ENCODE measurements around the gene MYH10. TPM values are rescaled to one million over a fixed set of nuclear protein-coding genes. Genes with fewer than 3 reads are reported as not detected.
"Not testable (repeated sequence)": the region's sequence is repeated elsewhere in the genome, so short reads cannot be mapped to it uniquely, and the experiment has no call there.

The MYH10 gene
- 70.8 and 77.2 TPM in 2 replicates for polyA plus RNA-seq (2014; cell fraction: cytosol; rRNA removed)
- polyA plus RNA-seq (2014; cell fraction: nucleus; rRNA removed), result 64.8 and 90.6 TPM in 2 replicates

DNA sequence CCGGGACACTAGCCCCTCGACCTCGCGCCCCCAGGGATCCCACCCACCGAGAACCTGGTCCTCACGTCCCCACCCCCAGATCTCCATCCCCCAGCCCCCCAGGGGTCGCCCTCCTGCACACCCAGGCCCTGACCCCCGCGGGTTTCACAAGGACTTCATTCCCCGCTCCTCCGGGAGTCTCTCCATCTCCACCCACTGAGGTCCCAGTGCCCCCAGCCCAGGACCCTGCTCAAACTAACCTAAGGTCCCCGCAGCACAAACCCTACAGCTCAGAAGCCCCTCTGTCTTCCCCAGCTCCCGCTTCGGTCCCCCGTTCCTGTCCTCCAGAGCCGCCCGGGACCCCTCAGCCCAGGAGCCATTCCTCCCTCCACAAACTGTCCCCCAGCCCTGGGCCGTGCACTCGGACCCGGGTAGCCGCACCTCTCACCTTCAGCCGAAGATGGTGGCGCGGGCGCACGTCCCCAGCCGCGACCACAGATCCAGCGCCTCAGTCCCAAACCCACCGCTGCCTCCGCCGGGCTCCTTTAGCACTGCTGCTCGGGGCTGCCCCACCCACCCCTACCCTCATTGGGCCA lies at the start of gene MYH10:
Gene MYH10, minus strand, starts transcription at position 499 of the 575 bp plus-strand sequence. CDS start 7,479 bp downstream, outside the sequence.
- no peak for DNase-seq (ENCODE audit: low spot score)

DNA sequence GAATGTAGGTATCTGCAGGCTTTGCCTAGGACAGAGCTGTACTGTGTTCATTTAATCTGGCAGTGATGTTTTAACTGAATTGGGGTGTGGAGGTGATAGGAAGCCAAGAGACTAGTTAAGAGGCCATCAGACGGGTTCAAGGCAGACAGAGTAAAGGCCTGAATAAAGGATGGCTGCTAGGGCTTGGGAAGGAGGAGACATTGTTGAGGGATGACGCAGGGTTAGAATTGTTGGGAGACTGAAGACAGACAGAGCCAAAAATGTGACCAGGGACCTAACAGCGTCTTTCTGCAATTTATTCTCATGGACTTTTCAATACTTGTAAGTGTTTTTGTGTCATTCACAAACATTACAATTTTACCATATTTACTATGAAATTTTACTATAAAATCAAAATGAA lies 48.6 kb upstream of the MYH10 start:
- no peak for DNase-seq (ENCODE audit: low spot score)

DNA sequence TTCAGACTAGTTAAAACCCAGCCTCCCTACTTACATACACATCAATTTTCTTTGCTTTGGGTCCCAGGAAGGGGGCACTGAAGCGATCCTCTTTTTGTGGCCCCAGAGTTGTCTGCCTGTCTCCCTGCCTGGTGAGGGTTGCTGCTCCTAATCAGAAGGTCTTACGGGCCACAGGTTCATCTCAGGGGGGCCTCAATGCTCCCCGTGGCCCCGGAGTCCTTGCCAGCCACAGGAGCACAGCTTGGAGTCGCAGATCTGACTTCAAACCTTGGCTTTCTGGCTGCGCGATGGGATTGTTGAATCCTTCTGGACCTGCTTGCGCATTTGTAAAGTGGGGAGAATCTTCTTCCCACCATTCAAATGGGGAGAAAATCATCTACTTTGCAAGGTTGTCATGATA lies 44.8 kb upstream of the MYH10 start:
- DNase-seq (ENCODE audit: low spot score), result no peak

DNA sequence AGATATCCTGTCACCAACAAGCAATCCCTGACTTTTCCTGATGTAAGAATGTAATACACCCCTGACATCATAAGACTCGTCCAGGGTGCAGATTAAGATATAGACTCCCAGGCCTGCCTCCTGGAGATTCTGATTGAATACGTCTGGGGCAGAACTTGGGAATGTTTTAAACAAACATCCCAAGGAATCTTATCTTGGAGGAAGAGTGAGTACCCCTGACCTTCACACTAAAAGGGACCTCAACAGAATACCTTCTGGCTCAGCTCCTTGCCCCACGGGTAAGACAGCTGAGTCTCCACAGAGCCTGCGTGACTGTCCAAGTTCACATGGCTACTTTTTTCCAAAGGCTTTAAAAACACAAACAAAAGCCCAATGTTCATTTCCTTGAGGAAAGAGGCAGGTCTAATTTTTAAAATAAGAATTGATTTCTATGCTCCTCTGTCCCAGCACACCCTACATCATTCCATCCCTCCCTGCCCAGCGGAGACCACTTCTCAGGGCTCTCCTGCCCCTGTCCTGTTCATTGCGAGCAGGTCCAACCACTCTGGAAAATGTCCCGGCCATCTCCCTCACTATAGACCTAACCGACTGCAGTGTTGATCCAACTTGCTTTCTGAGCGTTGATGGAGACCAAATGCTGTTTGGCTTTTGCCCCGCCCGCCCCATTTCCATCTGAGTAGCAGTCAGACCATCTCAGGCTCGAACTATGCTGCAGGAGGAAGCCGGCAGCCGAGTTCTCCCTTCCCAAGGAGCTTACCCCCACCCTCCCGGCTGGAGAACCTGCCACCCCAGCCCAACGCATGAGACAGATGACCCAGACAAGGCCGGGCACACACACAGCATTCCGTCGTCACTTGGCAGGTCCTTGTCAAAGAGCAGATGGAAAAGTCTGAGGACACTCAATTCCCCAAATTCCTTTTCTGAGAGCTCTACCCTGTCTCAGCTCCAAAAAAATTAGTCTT lies 44.1 kb upstream of the MYH10 start:
- DNase-seq (ENCODE audit: low spot score), result no peak

DNA sequence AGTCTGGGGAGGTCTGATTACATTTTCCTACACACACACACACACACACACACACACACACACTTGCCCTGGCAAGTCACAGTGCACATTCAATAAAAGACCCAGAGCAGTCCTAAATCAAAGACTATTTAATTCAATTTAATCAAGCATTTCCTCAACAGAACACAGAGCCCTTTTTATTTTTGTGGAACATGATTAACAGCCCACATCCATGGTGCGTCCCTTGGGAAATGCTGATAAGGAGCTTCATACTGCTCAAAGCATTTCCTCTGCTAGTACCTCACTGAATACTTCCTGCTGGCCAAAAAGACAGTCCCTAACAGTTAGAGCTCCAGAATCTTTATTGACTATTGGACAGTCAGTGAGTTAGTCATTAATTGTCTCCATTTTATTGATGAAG lies 43.1 kb upstream of the MYH10 start:
- DNase-seq (ENCODE audit: low spot score), result peak; percentile 93

DNA sequence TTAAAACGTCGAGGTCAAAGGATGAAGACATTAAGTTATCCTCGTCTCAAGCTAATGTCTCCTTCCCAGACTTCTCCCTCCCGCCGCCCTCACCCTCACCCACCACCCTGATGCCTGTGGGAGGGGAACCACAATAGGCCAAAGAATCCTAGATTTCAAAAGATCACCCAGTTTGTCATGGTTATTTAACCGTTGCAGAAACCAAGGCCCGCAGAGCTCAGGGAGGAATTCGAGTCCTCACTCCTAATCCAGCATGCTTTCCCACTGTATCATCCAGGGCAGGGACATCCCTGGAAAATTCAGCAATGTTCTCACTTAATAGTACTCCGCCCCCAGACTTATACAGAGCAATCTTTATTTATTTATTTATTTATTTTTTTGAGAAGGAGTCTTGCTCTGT lies 41.8 kb upstream of the MYH10 start:
- no peak for DNase-seq (ENCODE audit: low spot score)

DNA sequence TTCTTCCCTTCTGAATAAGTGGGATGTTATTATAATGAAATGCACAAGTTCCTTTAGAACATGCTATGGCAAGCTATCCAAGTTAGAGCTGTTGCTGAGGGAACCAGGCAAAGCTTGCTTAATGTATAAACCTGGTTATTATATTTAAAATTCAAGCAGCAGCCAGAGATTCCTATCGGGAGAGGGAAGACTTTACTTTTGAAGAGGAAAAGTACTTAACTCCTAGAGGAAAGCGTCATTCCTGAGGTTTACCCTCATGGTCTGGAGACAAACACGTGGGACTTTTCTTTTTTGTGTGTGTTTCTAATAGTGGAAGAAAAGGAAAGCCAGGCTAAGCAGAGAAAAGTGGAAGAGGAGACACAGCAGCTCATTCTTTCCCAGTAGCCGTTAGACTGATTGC lies 39.9 kb upstream of the MYH10 start:
- DNase-seq (ENCODE audit: low spot score), result no peak

DNA sequence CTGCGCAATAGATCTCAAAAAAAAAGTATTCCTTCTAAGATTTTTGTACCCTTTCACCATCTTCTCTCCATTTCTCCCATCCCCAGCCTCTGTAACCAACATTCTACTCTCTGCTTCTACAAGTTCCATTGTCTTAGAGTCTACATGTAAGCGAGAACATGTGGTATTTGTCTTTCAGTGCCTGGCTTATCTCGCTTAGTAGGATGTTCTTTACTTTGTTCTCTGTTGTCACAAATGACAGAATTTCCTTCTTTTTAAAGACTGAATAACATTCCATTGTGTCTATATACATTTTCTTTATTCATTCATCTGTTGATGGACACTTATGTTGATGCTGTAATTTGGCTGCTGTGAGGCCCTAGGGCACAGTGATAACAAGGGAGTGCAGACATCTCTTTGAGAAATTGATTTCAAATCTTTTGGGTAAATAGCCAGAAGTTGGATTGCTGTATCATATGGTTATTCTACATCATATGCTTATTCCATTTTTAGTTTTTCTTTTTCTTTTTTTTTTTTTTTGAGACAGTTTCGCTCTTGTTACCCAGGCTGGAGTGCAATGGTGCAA lies 37.7 kb upstream of the MYH10 start:
- no peak for DNase-seq (ENCODE audit: low spot score)

DNA sequence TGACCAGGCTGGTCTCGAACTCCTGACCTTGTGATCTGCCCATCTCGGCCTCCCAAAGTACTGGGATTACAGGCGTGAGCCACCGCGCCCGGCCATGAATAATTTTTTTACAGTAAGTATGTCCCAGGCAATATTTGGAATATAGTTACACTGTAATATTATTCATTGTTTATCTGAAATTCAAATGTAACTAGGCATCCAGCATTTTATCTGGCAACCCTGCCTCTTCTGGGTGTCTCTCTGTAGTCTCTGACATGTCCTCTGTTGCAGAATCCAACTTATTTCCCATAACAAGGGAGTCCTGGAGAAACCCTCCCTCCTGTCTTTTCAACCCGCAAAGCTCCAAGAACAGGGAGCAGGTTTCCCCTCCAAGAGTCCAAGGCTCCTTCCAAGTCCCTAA lies 36.9 kb upstream of the MYH10 start:
- DNase-seq (ENCODE audit: low spot score), result no peak

DNA sequence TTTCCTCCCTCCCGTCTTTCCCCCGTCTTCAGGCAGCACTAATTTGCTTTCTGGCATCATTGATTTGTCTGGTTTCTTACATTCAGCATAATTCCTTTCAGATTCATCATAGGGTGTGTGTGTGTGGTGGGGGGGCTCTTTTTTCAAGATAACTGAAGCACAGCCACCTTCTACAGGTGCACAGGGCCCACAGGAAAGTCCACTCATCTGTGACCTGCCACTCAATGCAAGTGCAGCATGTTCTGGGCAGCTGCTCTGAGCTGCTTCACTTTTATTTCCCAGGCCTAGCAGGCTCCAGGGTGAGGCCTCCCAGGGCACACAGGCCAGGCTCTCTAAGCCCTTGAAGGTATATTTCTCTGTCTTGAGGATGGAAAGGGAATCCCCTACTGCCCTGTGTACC lies 35.2 kb upstream of the MYH10 start:
- no peak for DNase-seq (ENCODE audit: low spot score)

DNA sequence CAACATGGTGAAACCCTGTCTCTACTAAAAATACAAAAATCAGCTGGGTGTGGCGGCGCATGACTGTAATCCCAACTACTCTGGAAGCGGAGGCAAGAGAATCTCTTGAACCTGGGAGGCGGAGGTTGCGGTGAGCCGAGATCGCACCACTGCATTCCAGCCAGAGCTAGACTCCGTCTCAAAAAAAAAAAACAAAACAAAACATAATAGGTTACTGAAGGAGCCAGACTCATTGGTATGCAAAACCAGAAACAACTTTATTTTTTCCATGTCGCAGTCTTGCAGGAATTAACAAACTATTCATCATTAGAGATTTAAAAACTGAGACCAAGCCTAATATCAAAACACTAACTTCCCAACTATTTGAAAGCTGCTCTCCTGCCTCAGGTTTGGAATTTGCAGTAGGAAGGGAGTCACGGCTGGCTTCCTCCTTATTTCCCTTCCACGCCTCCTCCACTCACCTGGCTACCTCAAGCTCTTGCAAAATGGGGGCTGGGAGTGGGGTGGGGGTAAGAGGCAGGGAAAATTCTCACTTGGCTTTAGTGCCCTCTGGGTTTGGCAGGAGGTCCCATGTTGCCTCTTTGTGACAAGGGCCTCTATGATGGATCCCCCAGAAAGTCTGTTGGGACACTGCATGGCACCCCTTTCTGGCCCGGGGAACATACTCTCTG lies 34.1 kb upstream of the MYH10 start:
- DNase-seq (ENCODE audit: low spot score), result no peak

DNA sequence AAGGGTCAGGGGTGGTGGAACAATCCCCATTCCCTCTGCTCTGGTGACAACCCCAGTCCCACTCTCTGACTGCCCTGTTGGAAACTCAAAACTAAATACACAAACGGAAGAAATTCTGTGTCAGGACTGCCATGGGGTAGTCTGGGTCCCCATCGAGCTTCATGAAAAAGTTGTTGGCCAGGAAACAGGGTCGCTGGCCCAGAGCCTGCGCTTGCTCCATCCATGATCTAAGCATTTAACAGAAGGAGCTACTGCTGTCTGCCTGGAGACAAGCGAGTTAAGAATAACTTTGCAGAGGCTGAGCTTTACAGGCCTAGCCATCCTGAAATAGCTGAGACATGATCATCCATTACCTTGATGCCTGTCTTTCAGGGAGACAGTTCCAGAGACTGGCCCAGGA lies 32.4 kb upstream of the MYH10 start:
- no peak for DNase-seq (ENCODE audit: low spot score)

DNA sequence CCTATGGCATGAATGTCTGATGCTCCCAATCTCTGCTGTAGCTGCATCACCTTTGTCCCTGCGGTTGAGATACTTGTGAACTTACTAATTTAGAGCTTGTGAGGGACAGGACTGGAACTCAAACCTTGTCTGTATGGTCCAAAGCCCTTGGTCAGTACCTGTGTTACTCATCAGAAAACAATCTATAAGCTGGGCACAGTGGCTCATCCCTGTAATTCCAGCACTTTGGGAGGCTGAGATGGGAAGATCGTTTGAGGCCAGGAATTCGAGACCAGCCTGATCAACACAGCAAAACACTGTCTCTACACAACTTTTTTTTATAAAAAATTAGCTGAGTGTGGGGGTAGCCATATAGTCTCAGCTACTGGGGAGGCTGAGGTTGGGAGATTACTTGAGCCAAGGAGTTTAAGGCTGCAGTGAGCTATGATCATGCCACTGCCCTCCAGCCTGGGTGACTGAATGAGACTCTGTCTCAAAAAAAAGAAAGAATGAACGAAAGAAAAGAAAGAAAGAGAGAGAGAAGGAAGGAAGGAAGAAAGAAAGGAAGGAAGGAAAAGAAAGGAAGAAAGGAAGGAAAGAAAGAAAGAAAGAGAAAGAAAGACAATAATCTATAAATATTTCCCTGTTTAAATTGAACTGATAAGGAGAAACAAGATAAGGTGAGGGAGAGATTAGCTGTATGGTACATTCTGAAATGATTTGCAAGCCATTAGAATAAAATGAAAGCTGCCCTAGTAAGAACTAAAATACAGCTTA lies 31.7 kb upstream of the MYH10 start:
- no peak for DNase-seq (ENCODE audit: low spot score)

DNA sequence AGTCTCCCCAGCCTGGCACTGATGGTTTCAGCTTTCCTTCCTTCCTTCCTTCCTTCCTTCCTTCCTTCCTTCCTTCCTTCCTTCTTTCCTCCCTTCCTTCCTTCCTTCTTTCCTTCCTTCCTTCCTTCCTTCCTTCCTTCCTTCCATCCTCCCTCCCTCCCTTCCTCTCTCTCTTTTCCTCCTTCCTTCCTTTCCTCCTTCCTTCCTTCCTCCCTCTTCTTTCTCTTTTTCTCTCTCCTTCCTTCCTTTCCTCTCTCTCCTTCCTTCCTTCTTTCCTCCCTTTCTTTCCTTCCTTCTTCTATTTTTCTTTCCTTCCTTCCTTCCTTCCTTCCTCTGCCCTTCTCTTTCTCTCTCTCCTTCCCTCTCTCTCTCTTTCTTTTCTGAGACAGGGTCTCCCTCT lies 30.2 kb upstream of the MYH10 start:
- not testable (repeated sequence) for DNase-seq (ENCODE audit: low spot score)

DNA sequence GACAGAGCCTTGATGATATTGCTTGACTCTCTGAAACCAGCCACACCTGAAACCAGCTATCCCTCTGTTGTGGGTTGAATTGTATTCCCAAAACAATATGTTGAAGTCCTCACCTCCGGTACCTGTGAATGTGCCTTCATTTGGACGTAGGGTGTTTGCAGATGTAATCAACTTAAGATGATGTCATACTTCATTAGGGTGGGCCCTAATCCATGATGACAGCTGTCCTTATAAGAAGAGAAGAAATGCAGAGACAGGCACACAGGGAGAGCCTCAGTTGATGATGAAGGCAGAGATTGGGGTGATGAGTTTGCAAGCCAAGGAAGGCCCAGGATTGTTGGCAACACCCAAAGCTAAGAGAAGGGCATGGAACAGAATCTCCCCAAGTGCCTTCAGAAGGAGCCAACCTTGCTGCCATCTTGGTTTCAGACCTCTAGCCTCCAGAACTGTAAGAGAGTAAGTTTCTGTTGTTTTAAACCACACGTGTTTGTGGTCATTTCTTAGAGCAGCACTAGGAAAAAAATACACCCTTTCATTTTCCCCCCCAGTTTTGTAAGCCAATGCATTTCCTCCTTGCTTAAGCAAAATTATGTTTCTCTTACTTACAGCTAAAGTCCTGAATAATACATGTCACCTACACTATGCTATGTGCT lies 29.4 kb upstream of the MYH10 start:
- no peak for DNase-seq (ENCODE audit: low spot score)

DNA sequence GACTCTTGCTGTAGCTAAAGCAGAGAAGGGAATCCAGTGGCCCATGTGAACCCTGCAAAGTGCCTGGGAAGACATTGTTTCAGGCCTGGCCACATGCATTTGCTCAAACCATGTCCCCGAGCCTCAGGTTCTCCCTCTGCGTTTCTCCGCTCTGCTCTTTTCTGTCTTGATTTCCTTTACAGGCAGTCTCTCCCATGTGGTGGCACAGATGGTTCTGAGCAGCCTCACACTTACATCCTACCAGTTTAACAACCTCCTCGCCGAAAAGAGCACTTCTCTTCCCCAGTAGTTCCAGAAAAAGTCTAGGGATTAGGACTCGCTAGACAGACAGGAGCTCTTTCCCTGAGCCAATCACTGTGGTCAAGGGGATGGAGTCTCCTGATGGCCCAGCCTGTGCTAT lies 28.3 kb upstream of the MYH10 start:
- DNase-seq (ENCODE audit: low spot score), result no peak

DNA sequence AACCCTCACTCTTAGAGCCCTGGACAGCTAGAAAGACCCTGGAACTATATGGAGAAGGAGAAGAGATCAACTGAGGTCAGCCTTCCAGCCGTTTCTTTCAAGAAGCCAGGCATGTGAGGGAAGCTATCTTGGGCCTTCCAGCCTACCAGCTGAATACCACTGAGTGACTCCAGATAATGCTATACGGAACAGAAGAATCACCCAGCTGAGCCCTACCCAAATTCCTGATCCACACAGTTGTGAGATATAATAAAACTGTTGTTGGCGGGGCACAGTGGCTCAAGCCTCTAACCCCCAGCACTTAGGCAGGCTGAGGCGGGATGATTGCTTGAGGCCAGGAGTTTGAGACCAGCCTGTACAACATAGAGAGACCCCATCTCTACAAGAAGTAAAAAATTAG lies 26.2 kb upstream of the MYH10 start:
- DNase-seq (ENCODE audit: low spot score), result no peak

DNA sequence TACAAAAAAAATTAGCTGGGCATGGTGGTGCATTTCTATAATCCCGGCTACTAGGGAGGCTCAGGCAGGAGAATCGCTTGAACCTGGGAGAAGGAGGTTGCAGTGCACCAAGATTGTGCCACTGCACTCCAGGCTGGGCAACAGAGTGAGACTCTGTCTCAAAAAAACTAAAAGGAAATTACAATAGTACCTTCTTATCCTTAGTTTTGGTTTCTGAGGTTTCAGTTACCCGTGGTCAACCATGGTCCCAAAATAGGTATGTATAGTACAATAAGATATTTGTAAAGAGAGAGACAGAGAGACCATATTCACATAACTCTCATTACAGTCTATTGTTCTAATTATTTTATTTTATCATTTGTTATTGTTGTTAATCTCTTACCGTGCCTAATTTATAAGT lies 24.3 kb upstream of the MYH10 start:
- no peak for DNase-seq (ENCODE audit: low spot score)

DNA sequence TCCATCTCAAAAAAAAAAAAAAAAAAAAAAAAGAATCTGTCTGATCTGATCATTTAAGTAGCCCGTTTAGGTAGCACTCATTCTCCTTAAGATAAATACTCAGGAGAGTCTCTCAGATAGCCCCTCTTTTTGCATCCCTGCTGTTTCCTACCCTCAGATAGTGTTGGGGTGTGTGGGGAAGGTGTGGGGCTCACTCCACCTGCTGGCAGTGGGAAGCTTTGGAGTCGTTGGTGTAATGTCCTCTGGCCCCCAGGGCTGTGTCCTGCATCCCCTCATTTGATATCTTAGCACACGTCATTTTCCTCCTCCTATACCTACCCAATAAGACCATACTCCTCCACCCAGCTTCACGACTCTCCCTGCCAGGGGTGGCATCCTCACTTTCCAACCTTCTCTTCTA lies 20.5 kb upstream of the MYH10 start:
- DNase-seq (ENCODE audit: low spot score), result no peak

DNA sequence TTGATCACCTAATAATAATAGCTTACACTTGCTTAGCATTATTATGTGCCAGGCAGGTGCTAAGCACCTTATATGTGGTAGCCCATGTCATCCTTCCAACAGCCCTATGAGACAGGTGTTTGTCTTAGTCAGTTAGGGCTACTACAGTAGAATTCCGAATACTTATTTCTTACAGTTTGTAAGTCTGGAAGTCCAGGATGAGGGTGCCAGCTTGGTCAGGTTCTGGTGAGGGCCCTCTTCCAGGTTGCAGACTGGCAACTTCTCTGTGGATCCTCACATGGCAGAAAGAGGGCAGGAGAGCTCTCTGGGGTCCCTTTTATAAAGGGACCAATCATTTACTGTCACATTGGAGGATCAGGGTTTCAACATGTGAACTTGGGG lies 19.6 kb upstream of the MYH10 start:
- no peak for DNase-seq (ENCODE audit: low spot score)
